ENCODE data around the gene DRAM2.

DNA sequence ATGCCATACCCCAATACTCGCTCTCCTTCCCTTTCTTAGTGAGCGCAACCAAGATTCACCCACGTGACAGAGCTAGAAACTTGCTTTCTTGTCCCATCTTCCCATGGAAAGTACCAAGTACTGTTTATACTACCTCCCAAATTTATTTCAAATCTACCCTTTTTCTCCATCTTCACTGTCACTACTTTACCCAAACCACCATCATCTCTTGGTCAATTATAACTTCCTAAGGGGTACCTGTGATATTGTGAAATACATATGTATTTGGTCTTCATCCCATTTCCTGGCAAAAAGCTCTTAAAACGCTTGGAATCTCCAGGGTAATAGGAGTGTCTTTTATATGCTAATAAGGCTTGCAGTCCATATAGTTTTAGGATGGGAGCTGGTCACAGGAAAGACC lies 8.2 kb downstream of the DRAM2 start:
- no peak for TF ChIP-seq EZH2 (IDR thresholded peaks at IDR 0.05)
- no peak for TF ChIP-seq POLR2AphosphoS5 (IDR thresholded peaks at IDR 0.05; ENCODE audit: borderline replicate concordance, low read depth, low read length)
- no peak for TF ChIP-seq FOXP2 (optimal IDR thresholded peaks at IDR 0.05; ENCODE audit: control extremely low read depth, extremely low read length, insufficient read depth)
